PFSK-1 (cell line): Measurements from ENCODE around the gene MYCT1.

Experiments
- FOXP2 ChIP-seq: optimal IDR thresholded peaks from 2 replicates; pipeline ENCODE3; 2011; ENCODE audit warnings: borderline replicate concordance, control low read depth, inconsistent platforms; ENCODE audit not compliant: insufficient read depth; ENCODE audit errors: extremely low read length, extremely low read depth
- POLR2AphosphoS5 ChIP-seq: IDR thresholded peaks from 2 replicates; pipeline ENCODE4 v1.6.1; 2012; ENCODE audit warnings: low read depth, mild to moderate bottlenecking, control low read depth, low read length, moderate library complexity
- REST ChIP-seq, 2 experiments: IDR thresholded peaks; 2 replicates each; pipeline versions ENCODE4 v1.6.1 to v1.8.0; 2011 to 2012; ENCODE audit warnings: low read depth in 2 of 2, low read length in 2 of 2, control low read depth in 1 of 2, inconsistent platforms in 1 of 2, mild to moderate bottlenecking in 1 of 2, moderate library complexity in 1 of 2; ENCODE audit not compliant: insufficient read depth in 1 of 2
- SIN3A ChIP-seq: IDR thresholded peaks from 2 replicates; pipeline ENCODE4 v1.6.1; 2012; ENCODE audit warnings: mild to moderate bottlenecking, low read length, moderate library complexity, borderline replicate concordance; ENCODE audit not compliant: insufficient read depth
- TAF1 ChIP-seq: IDR thresholded peaks from 2 replicates; pipeline ENCODE4 v1.6.1; 2012; ENCODE audit warnings: low read length, control low read depth, borderline replicate concordance; ENCODE audit not compliant: insufficient read depth

MYCT1 gene

GRCh38 chr6:152745509-152746171 is 47.9 kb downstream of the MYCT1 start:
- TF ChIP-seq TAF1, result no peak
- TF ChIP-seq REST (IDR thresholded peaks at IDR 0.05; ENCODE audit: insufficient read depth in 1 of 2, low read depth in 2 of 2, low read length in 2 of 2), result no peak
- no peak for TF ChIP-seq SIN3A
- TF ChIP-seq POLR2AphosphoS5, result no peak
- no peak for TF ChIP-seq FOXP2

GRCh38 chr6:152746172-152746553 is 48.5 kb downstream of the MYCT1 start:
- no peak for TF ChIP-seq FOXP2

- no peak for TF ChIP-seq FOXP2
- no peak for TF ChIP-seq REST (IDR thresholded peaks at IDR 0.05; ENCODE audit: insufficient read depth in 1 of 2, low read depth in 2 of 2, low read length in 2 of 2)
- TF ChIP-seq SIN3A, result no peak
- no peak for TF ChIP-seq TAF1
- TF ChIP-seq POLR2AphosphoS5, result no peak
Observed at GRCh38 chr6:152748843-152749242, 51.1 kb downstream of the MYCT1 start.

GRCh38 chr6:152749336-152749735 is 51.6 kb downstream of the MYCT1 start:
- TF ChIP-seq FOXP2, result no peak
- no peak for TF ChIP-seq REST (IDR thresholded peaks at IDR 0.05; ENCODE audit: insufficient read depth in 1 of 2, low read depth in 2 of 2, low read length in 2 of 2)
- no peak for TF ChIP-seq SIN3A
- no peak for TF ChIP-seq TAF1

- TF ChIP-seq POLR2AphosphoS5, result no peak
- TF ChIP-seq REST (IDR thresholded peaks at IDR 0.05; ENCODE audit: insufficient read depth in 1 of 2, low read depth in 2 of 2, low read length in 2 of 2), result peak; percentile 81 to 96
Observed at GRCh38 chr6:152750694-152751093, 53.0 kb downstream of the MYCT1 start, which contains the start of gene VIP. VIP (plus strand) TSS chr6:152750797; CDS start chr6:152752178, 1,381 bp downstream.

- no peak for TF ChIP-seq POLR2AphosphoS5
- TF ChIP-seq FOXP2, result no peak
- no peak for TF ChIP-seq SIN3A
- TF ChIP-seq TAF1, result no peak
- TF ChIP-seq REST (IDR thresholded peaks at IDR 0.05; ENCODE audit: insufficient read depth in 1 of 2, low read depth in 2 of 2, low read length in 2 of 2), result no peak
Observed at GRCh38 chr6:152765331-152765730, 67.6 kb downstream of the MYCT1 start.
